C1 segment of cervical spinal cord (tissue), 14 donors: ENCODE results near the gene COL25A1.

Experiments used
- DNase-seq, 14 donors: peaks; one replicate each; lab custom pipeline; 2025; lab: John Stamatoyannopoulos, UW

The COL25A1 gene

DNA sequence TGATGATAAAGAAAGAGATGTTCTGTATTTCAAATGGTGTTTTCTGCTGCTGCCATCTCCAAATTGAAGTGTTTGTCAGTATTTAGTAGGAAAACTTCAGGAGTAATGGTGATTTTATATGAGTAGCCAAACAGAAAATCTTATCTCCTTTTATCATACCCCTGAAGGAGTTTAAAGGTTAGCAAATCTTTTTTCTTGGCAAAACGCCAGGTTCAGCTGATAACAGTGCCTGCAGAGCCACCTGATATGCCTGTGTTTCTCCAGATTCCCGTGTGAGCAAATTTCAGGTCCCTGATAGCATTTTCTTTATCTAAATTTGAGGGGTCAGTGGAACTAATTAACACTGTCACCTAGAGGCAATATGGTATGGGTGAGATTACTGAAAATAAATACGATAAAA lies 473.8 kb downstream of the COL25A1 start:
- no peak for DNase-seq

- no peak for DNase-seq
These were observed 476.7 kb downstream of the COL25A1 start for GRCh38 chr4:108825737-108826136.

GRCh38 chr4:108821351-108821930 lies 481.0 kb downstream of the COL25A1 start:
- no peak for DNase-seq

- DNase-seq, result no peak
These were observed 481.7 kb downstream of the COL25A1 start for GRCh38 chr4:108820492-108821350.

- no peak for DNase-seq
These were observed 488.1 kb downstream of the COL25A1 start for GRCh38 chr4:108814326-108814725.

- DNase-seq, result no peak
These were observed 489.2 kb downstream of the COL25A1 start for GRCh38 chr4:108813261-108813660.

DNA sequence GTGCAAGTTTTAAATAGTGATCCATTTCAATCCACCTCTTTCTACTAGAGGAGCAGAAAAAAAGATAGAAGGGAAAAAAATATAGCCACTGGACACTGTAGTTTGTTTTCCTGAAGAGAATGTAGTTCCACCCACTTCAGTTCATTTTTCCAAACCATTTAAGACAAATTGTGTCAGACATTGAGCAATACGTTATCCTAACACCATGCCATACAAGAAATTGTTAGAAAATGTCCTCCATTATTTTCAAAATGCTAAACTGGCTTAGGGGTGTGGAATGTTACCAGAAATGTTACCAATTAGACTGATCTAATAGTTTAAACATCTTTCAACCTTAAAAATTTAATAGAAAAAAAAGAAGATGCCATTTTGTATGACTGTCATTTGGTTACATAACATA lies 491.0 kb downstream of the COL25A1 start:
- no peak for DNase-seq

DNA sequence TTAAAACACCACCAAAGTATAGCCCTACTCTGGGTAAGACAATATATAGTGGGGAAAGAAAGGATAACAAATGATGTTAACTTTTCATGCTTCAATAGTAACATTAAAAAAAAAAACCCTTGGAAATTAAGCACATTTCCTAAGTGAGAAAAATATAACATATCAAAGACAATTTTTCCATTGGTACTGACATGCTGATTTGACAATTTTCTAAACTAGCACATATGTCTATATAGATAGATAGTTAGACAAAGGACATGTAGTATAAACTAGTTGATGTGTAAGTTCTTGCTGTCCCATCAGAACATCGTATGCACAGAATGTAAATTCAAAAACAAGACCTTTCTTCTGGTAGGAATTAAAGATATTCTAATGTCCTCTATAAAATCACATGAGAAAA lies 492.4 kb downstream of the COL25A1 start:
- no peak for DNase-seq

- DNase-seq, result no peak
These were observed 497.7 kb downstream of the COL25A1 start for GRCh38 chr4:108804648-108805273.

- DNase-seq, result no peak
These were observed 503.2 kb downstream of the COL25A1 start for GRCh38 chr4:108799306-108799705.

DNA sequence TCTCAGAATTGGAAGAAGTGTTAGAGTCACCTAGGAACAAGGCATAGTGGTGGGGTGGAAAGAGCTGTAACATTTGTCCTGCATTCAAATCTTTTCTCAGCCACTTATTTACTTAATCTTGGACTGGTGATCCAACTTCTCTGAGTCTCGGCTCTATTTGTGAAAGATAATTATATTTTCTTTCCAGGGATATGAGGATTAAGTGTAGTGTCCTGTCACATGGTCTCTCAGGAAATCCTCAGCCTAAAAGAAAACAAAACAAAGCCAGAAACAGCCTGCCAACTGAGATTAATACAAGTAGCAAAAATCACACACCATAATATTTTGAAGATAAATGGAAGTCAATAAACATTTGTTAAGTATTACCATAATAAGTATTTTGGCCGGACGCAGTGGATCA lies 506.3 kb downstream of the COL25A1 start:
- no peak for DNase-seq

DNA sequence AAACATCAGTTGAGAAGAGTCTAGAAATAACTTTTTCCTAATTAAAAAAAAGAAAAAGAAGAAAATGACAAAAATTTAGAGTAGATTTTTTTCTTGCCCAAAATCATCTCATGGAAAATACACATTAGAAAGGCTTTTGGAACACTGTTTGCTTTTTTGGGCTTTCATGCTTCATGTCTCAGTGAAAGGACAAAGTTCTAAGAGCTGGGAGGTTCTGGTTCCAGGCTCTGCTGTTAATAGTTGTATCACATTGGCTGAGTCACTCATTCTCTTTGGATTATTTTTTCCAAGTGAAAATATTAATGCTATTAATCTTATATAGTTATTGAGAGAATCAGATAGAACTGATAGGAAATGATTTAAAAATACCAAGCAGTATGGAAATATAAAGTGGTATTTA lies 506.7 kb downstream of the COL25A1 start:
- no peak for DNase-seq

DNA sequence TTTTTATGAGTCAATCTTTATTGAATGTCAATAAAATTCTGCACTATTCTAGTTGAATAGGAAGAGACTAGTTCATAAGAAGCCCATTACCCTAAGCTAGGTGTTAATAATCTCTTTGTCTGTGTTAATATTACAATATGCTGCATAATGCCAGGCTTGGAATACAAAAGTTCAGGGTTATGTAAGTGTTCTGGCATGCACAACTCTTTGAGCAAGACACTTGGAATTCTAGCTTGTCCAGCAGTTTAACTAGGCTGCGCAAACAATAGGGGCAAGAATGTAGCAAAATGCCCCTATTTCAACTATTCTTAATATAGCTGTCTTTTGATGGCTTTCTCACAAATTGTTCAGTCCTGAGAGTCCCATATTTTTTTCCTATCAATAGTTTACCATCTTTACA lies 508.3 kb downstream of the COL25A1 start:
- peak in 1 of 14 donors; percentile 2 for DNase-seq

DNA sequence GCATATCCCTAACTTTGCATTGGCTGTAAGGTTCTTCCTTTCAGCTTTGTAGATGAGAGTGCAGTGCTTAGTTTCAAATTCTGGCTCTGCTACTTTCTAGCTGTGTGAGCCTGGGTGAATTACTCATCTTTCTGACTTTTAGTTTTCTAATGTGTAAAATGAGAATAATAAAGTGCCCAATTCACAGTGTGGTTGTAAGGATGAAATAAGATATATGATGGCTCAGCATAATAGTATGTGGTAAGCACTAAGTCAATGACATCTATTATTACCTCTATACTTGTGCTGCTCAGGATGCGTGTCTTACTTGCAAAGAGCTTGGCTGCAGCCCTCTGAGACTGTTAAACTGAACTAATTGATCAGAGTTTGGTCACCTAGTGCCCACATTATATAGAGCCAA lies 509.0 kb downstream of the COL25A1 start:
- no peak for DNase-seq

DNA sequence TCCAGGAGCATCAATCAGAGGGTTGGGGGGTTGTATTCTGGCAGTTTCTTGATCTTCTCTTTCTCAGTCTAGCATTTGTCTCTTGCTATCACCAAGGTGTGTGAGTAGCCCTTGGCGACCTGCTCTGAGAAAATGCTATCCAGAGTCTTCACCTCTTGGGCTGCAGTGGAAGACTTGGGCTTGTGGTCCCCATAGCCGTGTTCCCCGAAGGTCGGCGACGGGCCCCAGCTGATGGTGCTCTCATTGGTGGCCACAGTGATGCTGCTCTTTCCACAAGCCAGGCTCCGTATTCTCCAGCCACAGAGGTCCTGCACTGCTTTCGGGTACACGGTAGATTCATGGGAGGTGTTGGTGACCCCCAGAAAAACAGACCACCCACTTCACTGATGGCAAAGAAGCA lies 513.7 kb downstream of the COL25A1 start:
- DNase-seq, result no peak

- DNase-seq, result no peak
These were observed 514.7 kb downstream of the COL25A1 start for GRCh38 chr4:108787724-108788123.

GRCh38 chr4:108787106-108787505 lies 515.4 kb downstream of the COL25A1 start:
- no peak for DNase-seq

GRCh38 chr4:108786351-108786750 lies 516.1 kb downstream of the COL25A1 start:
- DNase-seq, result no peak

DNA sequence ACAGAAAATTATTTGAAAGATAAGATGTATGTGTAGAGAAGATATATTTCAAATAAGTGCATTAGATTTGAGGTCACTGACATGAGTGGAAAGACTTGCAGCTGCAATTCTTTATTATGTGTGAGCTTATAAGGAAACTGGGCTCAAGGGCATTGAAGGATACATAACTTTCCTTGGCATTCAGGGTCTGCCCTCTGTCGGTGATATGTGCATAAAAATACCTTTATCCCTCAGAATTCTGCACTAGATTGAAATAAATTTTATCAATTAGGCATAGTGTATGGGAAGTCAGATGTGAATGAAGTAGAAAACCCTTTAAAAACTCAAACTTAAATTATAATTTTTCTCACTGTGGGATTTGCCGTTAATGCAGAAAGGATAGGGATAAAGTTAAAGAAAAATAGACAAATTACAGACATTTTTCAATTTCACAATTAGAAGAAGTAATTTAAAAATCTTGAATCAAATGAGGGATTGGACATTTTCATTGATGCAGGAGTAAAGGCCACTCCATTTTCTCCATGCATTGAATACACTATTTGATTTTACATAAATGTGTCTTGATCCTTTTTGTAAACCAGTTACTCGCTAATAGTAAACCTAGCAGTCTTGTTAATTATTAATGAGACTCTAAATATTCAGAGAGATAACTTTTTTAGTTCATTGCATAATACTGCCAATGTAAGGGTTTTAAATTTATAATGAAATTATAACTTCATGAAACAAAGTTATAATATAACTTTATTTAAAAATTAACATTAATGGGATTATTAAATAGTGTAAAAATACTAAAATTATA lies 518.6 kb downstream of the COL25A1 start:
- no peak for DNase-seq

GRCh38 chr4:108779958-108780357 lies 522.5 kb downstream of the COL25A1 start:
- DNase-seq, result no peak

- DNase-seq, result no peak
These were observed 525.1 kb downstream of the COL25A1 start for GRCh38 chr4:108777388-108777787.

DNA sequence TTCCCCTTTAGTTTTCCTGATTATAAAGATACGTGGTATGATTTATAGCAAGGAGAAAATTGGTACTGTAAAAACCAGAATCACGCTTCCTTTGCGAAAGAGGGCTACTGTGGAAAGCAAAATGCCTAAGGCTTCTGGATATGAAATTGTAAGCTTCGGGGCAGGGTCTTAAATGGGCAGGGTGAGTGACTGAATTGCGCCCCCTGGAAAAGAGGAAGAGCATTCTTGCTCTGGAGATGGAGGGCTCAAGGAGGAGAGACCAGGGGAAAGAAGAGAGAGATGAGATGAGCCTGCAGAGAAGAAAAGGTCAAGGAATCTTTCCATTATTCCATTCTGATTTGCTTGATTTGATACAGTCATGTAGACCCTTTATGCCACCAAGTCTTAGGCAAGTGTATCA lies 526.5 kb downstream of the COL25A1 start:
- DNase-seq, result no peak
